Choroid plexus epithelial cell (primary cell): Measurements from ENCODE around the gene TMEM14C.

Experiments
- DNase-seq: peaks from one replicate; pipeline ENCODE4 v3.0.0-alpha.2; 2010; ENCODE audit warnings: low read depth
- H3K4me3 ChIP-seq: 2 replicates; pipeline ENCODE4 v1.5.1; 2011; ENCODE audit warnings: low read depth, mild to moderate bottlenecking, control low read depth, low read length, moderate library complexity
- TF ChIP-seq, protein P1 (sequence below): conservative IDR thresholded peaks from 2 replicates; pipeline ENCODE4 v1.5.1; 2011; ENCODE audit warnings: low read depth, mild to moderate bottlenecking, control low read depth, inconsistent platforms, low read length, moderate library complexity

TMEM14C gene

DNA sequence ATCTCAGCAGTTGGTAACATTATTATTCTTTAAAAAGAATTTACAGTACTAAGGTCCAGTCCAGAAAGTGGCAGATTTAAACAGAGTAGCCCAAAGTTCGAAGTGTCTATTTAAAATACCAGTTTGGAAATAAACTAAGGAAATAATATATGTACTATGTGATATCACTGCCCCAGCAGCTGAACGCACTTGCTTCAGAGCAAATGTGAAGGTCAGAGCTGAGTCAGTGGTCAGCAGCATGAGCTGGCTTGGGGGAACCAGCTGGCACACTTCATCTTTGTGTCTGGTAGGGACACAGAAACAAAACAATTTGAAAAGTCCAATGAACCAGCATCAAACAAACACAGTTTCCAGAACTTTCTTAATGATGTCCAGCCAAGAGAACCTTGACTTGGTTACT is 40.1 kb downstream of the TMEM14C start:
- DNase-seq = peak; percentile 57
- H3K4me3 ChIP-seq = no peak overlapping the region
- TF ChIP-seq, protein P1, sequence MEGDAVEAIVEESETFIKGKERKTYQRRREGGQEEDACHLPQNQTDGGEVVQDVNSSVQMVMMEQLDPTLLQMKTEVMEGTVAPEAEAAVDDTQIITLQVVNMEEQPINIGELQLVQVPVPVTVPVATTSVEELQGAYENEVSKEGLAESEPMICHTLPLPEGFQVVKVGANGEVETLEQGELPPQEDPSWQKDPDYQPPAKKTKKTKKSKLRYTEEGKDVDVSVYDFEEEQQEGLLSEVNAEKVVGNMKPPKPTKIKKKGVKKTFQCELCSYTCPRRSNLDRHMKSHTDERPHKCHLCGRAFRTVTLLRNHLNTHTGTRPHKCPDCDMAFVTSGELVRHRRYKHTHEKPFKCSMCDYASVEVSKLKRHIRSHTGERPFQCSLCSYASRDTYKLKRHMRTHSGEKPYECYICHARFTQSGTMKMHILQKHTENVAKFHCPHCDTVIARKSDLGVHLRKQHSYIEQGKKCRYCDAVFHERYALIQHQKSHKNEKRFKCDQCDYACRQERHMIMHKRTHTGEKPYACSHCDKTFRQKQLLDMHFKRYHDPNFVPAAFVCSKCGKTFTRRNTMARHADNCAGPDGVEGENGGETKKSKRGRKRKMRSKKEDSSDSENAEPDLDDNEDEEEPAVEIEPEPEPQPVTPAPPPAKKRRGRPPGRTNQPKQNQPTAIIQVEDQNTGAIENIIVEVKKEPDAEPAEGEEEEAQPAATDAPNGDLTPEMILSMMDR = no peak

DNA sequence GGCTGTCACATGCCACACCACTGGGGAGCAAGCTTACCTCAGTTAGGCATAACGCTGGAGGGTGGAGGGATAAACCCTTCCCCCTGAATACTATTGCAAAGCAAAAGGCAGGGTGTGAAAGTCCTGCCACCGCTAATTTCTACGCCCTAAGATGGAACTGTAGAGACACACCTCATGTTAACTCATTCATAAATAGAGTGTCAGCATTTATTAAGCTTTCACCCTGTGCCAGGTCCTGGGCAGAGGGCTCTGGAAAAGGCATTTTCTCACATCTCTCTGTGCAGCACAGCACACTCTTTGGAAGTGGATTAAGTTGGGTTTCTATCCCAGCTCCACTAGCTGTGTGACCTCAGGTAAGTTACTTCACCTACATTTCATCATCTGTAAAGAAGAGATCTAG is 46.5 kb downstream of the TMEM14C start:
- no peak for DNase-seq
- H3K4me3 ChIP-seq = no peak overlapping the region
- TF ChIP-seq, protein P1 = no peak

DNA sequence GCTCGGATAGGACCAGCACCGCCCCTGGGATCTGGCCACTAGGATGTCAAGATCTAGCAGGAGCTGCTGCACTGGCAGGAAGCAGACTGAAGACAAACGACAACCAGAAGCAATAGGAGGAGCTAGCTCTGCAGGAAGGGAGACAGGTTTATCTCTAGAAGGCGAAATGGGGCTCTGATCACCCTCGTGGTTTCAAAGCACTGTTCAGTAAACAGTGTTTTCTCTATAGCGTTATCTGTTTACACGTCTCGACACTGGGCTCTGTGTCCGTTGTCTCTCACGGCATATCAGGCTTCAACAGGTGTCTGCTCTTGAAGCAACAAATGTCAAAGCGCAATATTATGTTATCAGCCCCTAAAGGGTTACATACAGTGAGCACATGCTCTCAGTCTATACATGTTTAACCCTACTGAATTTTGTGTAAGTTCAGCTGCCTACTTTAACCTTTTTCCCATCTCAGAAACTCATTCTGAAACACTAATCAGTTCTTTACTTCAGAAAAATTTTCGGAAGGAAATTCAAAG is 48.6 kb downstream of the TMEM14C start:
- TF ChIP-seq, protein P1 = no peak
- no peak for DNase-seq
- H3K4me3 ChIP-seq = no peak overlapping the region

DNA sequence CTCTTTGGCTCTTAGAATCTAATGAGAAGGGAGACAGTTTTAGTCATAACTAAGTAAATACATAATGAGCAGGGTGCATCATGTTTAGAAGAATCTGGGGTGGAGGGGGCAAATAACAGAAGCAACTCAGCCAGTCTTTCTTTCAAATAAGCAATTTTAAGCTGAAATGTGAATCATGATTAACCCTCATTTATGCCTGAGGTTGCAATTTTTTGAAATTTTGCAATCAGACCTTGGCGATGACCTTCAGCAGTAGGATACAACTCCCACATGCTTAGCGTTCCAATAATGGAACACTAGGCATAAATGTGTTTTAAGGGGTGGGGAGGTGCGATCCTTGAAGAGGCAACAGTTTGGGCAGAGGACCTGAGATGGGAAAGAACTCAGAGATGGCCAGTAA is 55.4 kb downstream of the TMEM14C start:
- no peak overlapping the region for H3K4me3 ChIP-seq
- no peak for DNase-seq
- TF ChIP-seq, protein P1 = no peak

DNA sequence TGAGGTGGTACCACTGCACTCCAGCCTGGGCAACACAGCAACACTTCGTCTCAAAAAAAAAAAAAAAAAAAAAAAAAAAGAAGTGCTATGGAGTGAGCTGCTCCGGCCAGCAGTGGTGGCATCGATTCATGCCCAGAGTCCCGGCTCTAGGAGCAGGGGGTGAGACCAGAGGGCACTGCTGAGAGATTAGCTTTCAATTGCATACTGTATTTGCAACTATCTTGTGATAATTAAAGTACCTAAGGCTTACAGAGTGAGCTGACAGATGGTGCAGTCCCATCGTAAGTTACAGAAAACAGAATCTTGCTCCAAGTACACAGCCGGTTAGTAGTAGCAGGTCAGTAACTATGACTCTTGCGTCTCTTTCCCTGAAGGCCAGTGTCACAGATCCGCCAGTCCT is 56.2 kb downstream of the TMEM14C start:
- DNase-seq = no peak
- TF ChIP-seq, protein P1 = no peak
- no peak overlapping the region for H3K4me3 ChIP-seq
